NB4 (cell line): ENCODE results near the gene PKNOX2.

Experiments used
- CTCF ChIP-seq: IDR thresholded peaks from one replicate; pipeline ENCODE4 v1.5.1; 2012; ENCODE audit warnings: low read depth, low read length
- MAX ChIP-seq: IDR thresholded peaks from 2 replicates; pipeline ENCODE4 v1.6.1; 2011; ENCODE audit warnings: low read depth, low read length
- MYC ChIP-seq: IDR thresholded peaks from 2 replicates; pipeline ENCODE4 v1.6.1; 2011; ENCODE audit warnings: low read depth, low read length
- POLR2A ChIP-seq: IDR thresholded peaks from 2 replicates; pipeline ENCODE4 v1.6.1; 2011; ENCODE audit warnings: mild to moderate bottlenecking; ENCODE audit not compliant: insufficient read length; ENCODE audit errors: extremely low read depth

GRCh38 chr11:125227151-125227550, 62.6 kb downstream of the PKNOX2 start:
- TF ChIP-seq CTCF (no peak), MAX (no peak), POLR2A (no peak), MYC (no peak)
